Glutamatergic neuron (in vitro differentiated cells): ENCODE results near the gene KRTAP4-6. TPM values are rescaled to one million over a fixed set of nuclear protein-coding genes. Genes with fewer than 3 reads are reported as not detected.

Experiments
- DNase-seq: peaks from one replicate; pipeline ENCODE4 v3.0.0; 2022
- H3K27ac Mint-ChIP-seq: one replicate; pipeline ENCODE4 v1.8.0; 2020; ENCODE audit warnings: mild to moderate bottlenecking, mixed read lengths, inconsistent platforms; ENCODE audit not compliant: unreplicated experiment
- H3K27me3 Mint-ChIP-seq: one replicate; pipeline ENCODE4 v1.8.0; 2020; ENCODE audit warnings: mild to moderate bottlenecking, moderate library complexity, mixed read lengths, inconsistent platforms; ENCODE audit not compliant: unreplicated experiment
- H3K36me3 Mint-ChIP-seq: one replicate; pipeline ENCODE4 v1.8.0; 2020; ENCODE audit warnings: mild to moderate bottlenecking, mixed read lengths, inconsistent platforms; ENCODE audit not compliant: unreplicated experiment
- H3K4me1 Mint-ChIP-seq: one replicate; pipeline ENCODE4 v1.8.0; 2020; ENCODE audit warnings: mild to moderate bottlenecking, low read depth, mixed read lengths, inconsistent platforms; ENCODE audit not compliant: unreplicated experiment
- H3K4me3 Mint-ChIP-seq: one replicate; pipeline ENCODE4 v1.8.0; 2020; ENCODE audit warnings: mild to moderate bottlenecking, mixed read lengths, inconsistent platforms; ENCODE audit not compliant: unreplicated experiment
- H3K9me3 Mint-ChIP-seq: one replicate; pipeline ENCODE4 v1.8.0; 2020; ENCODE audit warnings: mild to moderate bottlenecking, moderate library complexity, mixed read lengths, inconsistent platforms; ENCODE audit not compliant: unreplicated experiment
- total RNA-seq: library from RNA; stranded (reverse); fragmentation: NEBNext Ultra II Directional; extraction: Animal tissue kit (Norgen Biotek cat#: 25700); gene quantifications from one replicate; pipeline ENCODE4 v1.2.1, GENCODE V29; 2021; ENCODE audit not compliant: unreplicated experiment
- TF ChIP-seq, protein P1 (sequence below): fragments of 200-600 bp; sonication (generic); IDR thresholded peaks from one replicate; pipeline ENCODE4 v1.5.0; 2021; ENCODE audit not compliant: partially characterized antibody, unreplicated experiment

Gene KRTAP4-6
- total RNA-seq, 1 donor from 2014 or later: not detected

DNA sequence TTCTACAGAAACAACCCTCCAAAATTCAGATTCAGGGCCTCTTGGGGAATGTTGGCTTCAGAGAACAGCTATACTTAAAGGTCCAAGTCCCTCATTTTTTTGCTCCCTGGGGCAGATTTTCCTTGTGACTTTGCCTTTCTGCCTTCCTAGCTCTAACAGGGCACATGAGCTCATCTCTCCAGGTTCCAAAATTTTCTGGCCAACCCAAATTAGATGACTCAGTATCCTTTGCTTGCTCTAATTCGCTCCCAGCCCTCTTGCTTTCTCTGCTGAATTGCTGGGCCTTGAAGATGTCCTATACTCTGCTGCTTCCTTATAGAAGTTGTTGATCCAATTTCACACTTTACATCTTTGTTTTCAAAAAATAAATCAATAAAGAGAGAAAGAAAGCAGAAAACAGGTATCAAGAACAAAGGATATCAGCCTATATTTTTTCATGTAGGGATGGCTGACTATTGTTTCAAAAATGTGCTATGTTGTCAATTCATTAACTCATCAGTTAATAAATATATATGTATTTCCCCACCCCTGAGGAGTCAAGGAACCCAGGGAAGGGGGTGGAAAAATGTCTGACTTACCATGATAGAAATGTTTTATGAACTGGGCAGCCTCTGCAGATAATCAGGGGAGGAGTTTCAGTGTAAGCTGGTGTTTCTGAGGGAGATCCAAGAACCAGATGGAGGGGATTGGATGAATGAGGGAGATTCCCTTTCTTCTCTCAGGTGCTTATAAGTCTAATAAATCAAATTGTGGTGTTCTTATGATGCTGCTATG lies 38.7 kb upstream of the KRTAP4-6 start:
- H3K27me3 Mint-ChIP-seq: peaks cover 4% of the 10 kb centered on the region
- peaks cover 7% of the 10 kb centered on the region for H3K9me3 Mint-ChIP-seq
- TF ChIP-seq, protein P1, sequence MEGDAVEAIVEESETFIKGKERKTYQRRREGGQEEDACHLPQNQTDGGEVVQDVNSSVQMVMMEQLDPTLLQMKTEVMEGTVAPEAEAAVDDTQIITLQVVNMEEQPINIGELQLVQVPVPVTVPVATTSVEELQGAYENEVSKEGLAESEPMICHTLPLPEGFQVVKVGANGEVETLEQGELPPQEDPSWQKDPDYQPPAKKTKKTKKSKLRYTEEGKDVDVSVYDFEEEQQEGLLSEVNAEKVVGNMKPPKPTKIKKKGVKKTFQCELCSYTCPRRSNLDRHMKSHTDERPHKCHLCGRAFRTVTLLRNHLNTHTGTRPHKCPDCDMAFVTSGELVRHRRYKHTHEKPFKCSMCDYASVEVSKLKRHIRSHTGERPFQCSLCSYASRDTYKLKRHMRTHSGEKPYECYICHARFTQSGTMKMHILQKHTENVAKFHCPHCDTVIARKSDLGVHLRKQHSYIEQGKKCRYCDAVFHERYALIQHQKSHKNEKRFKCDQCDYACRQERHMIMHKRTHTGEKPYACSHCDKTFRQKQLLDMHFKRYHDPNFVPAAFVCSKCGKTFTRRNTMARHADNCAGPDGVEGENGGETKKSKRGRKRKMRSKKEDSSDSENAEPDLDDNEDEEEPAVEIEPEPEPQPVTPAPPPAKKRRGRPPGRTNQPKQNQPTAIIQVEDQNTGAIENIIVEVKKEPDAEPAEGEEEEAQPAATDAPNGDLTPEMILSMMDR: no peak
- H3K4me3 Mint-ChIP-seq: no peak overlapping the region
- no peaks in the 10 kb centered on the region for H3K4me1 Mint-ChIP-seq
- DNase-seq: no peak
- H3K36me3 Mint-ChIP-seq: peaks cover 5% of the 10 kb centered on the region
- no peak overlapping the region for H3K27ac Mint-ChIP-seq

DNA sequence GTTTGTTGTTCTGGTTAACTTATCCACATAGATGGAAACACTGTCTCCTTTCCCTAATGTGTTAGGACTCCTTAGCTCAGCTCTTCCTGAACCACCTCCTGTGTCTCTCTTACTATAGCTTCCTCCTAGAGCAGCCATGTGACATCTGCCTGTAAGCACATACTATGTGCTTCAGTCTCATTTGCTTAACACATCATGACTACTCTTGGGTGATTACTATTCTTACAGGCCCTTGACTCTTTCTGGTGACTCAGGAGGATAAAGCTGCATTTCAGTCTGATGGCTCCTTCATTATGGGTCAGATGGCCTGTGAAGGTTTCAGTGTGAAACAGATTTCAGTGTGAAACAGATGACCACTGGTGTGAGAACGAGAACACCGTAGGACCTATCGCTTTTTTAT lies 38.0 kb upstream of the KRTAP4-6 start:
- DNase-seq: no peak
- no peak overlapping the region for H3K4me3 Mint-ChIP-seq
- H3K27ac Mint-ChIP-seq: no peak overlapping the region
- H3K36me3 Mint-ChIP-seq: peaks cover 5% of the 10 kb centered on the region
- peaks cover 6% of the 10 kb centered on the region for H3K9me3 Mint-ChIP-seq
- TF ChIP-seq, protein P1: no peak
- H3K4me1 Mint-ChIP-seq: no peaks in the 10 kb centered on the region
- H3K27me3 Mint-ChIP-seq: peaks cover 4% of the 10 kb centered on the region

DNA sequence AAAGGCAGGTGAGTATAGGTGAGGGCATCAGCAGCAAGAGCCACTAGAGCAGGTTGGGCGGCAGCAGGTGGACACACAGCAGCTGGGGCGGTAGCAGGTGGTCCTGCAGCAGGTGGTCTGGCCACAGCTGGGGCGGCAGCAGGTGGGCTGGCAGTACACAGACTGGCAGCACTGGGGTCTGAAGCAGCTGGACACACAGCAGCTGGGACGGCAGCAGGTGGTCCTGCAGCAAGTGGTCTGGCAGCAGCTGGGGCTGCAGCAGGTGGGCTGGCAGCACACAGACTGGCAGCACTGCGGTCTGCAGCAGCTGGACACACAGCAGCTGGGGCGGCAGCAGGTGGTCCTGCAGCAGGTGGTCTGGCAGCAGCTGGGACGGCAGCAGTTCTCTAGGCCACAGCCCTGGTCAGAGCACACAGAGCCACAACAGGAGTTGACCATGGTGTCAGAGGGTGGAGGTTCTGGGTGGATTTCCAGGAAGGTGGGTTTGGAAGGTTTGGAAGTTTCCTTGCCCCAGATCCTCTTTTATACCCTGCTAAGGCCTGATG lies 37.5 kb upstream of the KRTAP4-6 start, which contains the start of gene KRTAP4-2:
Gene KRTAP4-2, minus strand, starts transcription at position 495 of the 545 bp plus-strand sequence. Its CDS starts 57 bp downstream, at position 438.
- H3K9me3 Mint-ChIP-seq: peaks cover 6% of the 10 kb centered on the region
- no peaks in the 10 kb centered on the region for H3K4me1 Mint-ChIP-seq
- TF ChIP-seq, protein P1: no peak
- no peak within 1 kb of the TSS for H3K4me3 Mint-ChIP-seq
- H3K36me3 Mint-ChIP-seq: peaks cover 5% of the 10 kb centered on the region
- H3K27ac Mint-ChIP-seq: no peak within 1 kb of the TSS
- peaks cover 4% of the 10 kb centered on the region for H3K27me3 Mint-ChIP-seq
- DNase-seq: peak; percentile 15

DNA sequence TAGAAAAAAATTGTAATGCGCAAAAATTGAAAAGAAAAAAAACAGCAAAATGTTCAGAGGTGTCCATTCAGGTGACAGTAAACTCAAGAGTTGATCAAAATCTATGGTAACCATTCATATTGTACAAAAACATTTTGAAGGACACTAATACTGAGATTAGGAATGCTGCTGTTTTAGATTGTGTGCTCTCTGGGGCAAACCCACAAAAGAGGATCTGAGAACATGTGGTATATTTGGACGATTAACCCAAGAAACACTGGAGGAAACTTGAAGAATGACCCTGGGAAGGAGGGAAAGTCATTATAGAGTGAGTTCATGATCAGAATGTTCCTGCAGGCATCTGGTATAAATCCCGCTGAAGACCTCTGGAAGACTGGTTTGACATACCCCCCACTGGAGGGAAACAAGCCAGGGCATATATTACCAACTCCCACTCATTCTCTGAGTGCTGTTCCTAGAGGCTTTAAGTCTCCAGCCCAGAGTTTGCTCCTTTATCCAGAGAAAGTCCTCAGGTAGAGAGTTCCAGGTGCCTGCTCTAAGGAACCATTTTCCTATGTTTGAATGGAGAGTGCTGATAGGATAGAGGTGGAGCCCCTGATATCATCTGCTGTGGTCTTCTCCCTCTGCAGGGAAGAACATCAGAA lies 36.5 kb upstream of the KRTAP4-6 start:
- no peaks in the 10 kb centered on the region for H3K4me1 Mint-ChIP-seq
- H3K4me3 Mint-ChIP-seq: no peak overlapping the region
- H3K36me3 Mint-ChIP-seq: peaks cover 5% of the 10 kb centered on the region
- TF ChIP-seq, protein P1: no peak
- DNase-seq: no peak
- H3K27me3 Mint-ChIP-seq: peaks cover 4% of the 10 kb centered on the region
- H3K27ac Mint-ChIP-seq: no peak overlapping the region
- H3K9me3 Mint-ChIP-seq: peaks cover 6% of the 10 kb centered on the region
